Peyer's patch (tissue), 4 donors: ENCODE results near the gene ATOX1. TPM values are rescaled to one million over a fixed set of nuclear protein-coding genes. Genes with fewer than 3 reads are reported as not detected.

Source experiments
- DNase-seq, 3 donors: peaks; one replicate each; pipeline ENCODE4 v3.0.0-alpha.2; 2017 to 2019
- H3K27ac ChIP-seq, 4 donors: fragments of 200-600 bp; sonication (generic); one replicate each; pipeline ENCODE4 v1.5.1; 2016 to 2019
- H3K27me3 ChIP-seq, 2 donors: fragments of 200-600 bp; sonication (generic); one replicate each; pipeline ENCODE4 v1.5.1; 2019
- H3K36me3 ChIP-seq, 3 donors: fragments of 200-600 bp; sonication (generic); one replicate each; pipeline ENCODE4 v1.5.1; 2016 to 2019
- H3K4me1 ChIP-seq, 4 donors: fragments of 200-600 bp; sonication (generic); one replicate each; pipeline ENCODE4 v1.5.1; 2016 to 2019
- H3K4me3 ChIP-seq, 4 donors: fragments of 200-600 bp; sonication (generic); 1 replicate in 3 of 4; 2 replicates in 1 of 4; pipeline ENCODE4 v1.5.1; 2016 to 2019; ENCODE audit warnings: mild to moderate bottlenecking in 1 of 4
- H3K9me3 ChIP-seq, 4 donors: fragments of 200-600 bp; sonication (generic); one replicate each; pipeline ENCODE4 v1.5.1; 2016 to 2019; ENCODE audit warnings: mild to moderate bottlenecking in 1 of 4
- CTCF ChIP-seq, 6 experiments: fragments of 450-650 bp in 4 of 6; fragments of 200-600 bp in 2 of 6; sonication (generic) in 1 of 6; IDR thresholded peaks; one replicate each; pipeline ENCODE4 v1.5.1; 2017 to 2019; ENCODE audit warnings: antibody characterized with exemption in 6 of 6, mild to moderate bottlenecking in 3 of 6, moderate library complexity in 1 of 6
- POLR2A ChIP-seq, 2 donors: fragments of 450-650 bp; IDR thresholded peaks; one replicate each; pipeline ENCODE4 v1.5.1; 2017; ENCODE audit warnings: antibody characterized with exemption in 2 of 2, mild to moderate bottlenecking in 2 of 2, moderate library complexity in 2 of 2
- total RNA-seq, 4 donors: library from RNA; depleted of rRNA; stranded (reverse); fragments of >200 nt; gene quantifications; one replicate each; pipeline ENCODE4 v1.1.0, GENCODE V29; 2016

The ATOX1 gene
- total RNA-seq, 4 donors from 2014 or later, result 99.9 to 161 (median 126) TPM

- Histone ChIP-seq H3K4me3 (no peak overlapping the region), H3K4me1 (no peaks in the 10 kb centered on the region)
Measured at GRCh38 chr5:151717416-151717815, 41.0 kb downstream of the ATOX1 start.

GRCh38 chr5:151709109-151709735, 49.2 kb downstream of the ATOX1 start:
- no peak for DNase-seq
- no peaks in the 10 kb centered on the region for H3K27me3 ChIP-seq
- H3K27ac ChIP-seq, result no peak overlapping the region
- H3K36me3 ChIP-seq, result no peaks in the 10 kb centered on the region
- no peak overlapping the region for H3K4me3 ChIP-seq
- no peaks in the 10 kb centered on the region for H3K9me3 ChIP-seq
- TF ChIP-seq POLR2A (IDR thresholded peaks at IDR 0.05), result no peak
- no peak for TF ChIP-seq CTCF (IDR thresholded peaks at IDR 0.05)
- H3K4me1 ChIP-seq, result no peaks in the 10 kb centered on the region

More at GRCh38 chr5:151717416-151717815, 41.0 kb downstream of the ATOX1 start:
- no peak for DNase-seq
- H3K27me3 ChIP-seq, result no peaks in the 10 kb centered on the region
- H3K27ac ChIP-seq, result no peak overlapping the region
- H3K36me3 ChIP-seq, result no peaks in the 10 kb centered on the region
- TF ChIP-seq CTCF (IDR thresholded peaks at IDR 0.05), result no peak
- no peak for TF ChIP-seq POLR2A (IDR thresholded peaks at IDR 0.05)
- H3K9me3 ChIP-seq, result no peaks in the 10 kb centered on the region

- Histone ChIP-seq H3K4me1 (no peaks in the 10 kb centered on the region), H3K36me3 (no peaks in the 10 kb centered on the region), H3K4me3 (no peak overlapping the region), H3K27me3 (no peaks in the 10 kb centered on the region), H3K9me3 (no peaks in the 10 kb centered on the region), H3K27ac (no peak overlapping the region)
- TF ChIP-seq CTCF (IDR thresholded peaks at IDR 0.05), result no peak
- TF ChIP-seq POLR2A (IDR thresholded peaks at IDR 0.05), result no peak
- peak in 1 of 3 donors; percentile 49 for DNase-seq
Measured at GRCh38 chr5:151708126-151708525, 50.3 kb downstream of the ATOX1 start.

GRCh38 chr5:151707567-151707966, 50.9 kb downstream of the ATOX1 start:
- Histone ChIP-seq H3K9me3 (no peaks in the 10 kb centered on the region), H3K36me3 (no peaks in the 10 kb centered on the region), H3K27ac (no peak overlapping the region), H3K27me3 (no peaks in the 10 kb centered on the region), H3K4me3 (no peak overlapping the region), H3K4me1 (no peaks in the 10 kb centered on the region)
- no peak for DNase-seq
- TF ChIP-seq CTCF (IDR thresholded peaks at IDR 0.05), result no peak
- no peak for TF ChIP-seq POLR2A (IDR thresholded peaks at IDR 0.05)

DNA sequence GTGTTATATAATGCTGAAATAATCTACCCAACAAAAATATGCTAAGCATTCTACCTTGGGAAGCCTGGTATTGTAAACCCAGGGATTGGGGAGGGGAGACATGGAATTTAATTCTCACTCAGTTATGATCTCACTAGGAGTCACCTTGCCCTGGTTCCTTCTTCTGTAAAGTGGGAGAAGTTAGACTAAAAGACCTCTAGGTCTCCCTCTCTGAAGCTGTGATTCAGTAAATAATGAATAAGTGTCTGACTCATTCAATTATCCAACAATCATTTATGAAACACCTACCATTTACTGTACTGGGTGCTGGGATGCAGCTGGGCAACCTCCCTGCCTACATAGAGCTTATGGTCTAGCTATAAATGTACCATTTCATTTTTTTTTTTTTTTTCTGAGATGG, 51.5 kb downstream of the ATOX1 start:
- no peaks in the 10 kb centered on the region for H3K27me3 ChIP-seq
- no peak overlapping the region for H3K4me3 ChIP-seq
- no peak for TF ChIP-seq POLR2A (IDR thresholded peaks at IDR 0.05)
- TF ChIP-seq CTCF (IDR thresholded peaks at IDR 0.05), result no peak
- H3K36me3 ChIP-seq, result no peaks in the 10 kb centered on the region
- no peak for DNase-seq
- H3K9me3 ChIP-seq, result no peaks in the 10 kb centered on the region
- no peak overlapping the region for H3K27ac ChIP-seq
- no peaks in the 10 kb centered on the region for H3K4me1 ChIP-seq

GRCh38 chr5:151703780-151704179, 54.7 kb downstream of the ATOX1 start:
- no peak overlapping the region for H3K4me3 ChIP-seq
- no peaks in the 10 kb centered on the region for H3K4me1 ChIP-seq
- no peak overlapping the region for H3K27ac ChIP-seq
- H3K27me3 ChIP-seq, result no peaks in the 10 kb centered on the region
- H3K36me3 ChIP-seq, result no peaks in the 10 kb centered on the region
- no peak for DNase-seq
- no peak for TF ChIP-seq CTCF (IDR thresholded peaks at IDR 0.05)
- TF ChIP-seq POLR2A (IDR thresholded peaks at IDR 0.05), result no peak
- no peaks in the 10 kb centered on the region for H3K9me3 ChIP-seq
